GM04504 (cell line): ENCODE data around the gene KRT13.

Source experiments
- DNase-seq: peaks from one replicate; pipeline ENCODE4 v3.0.0-alpha.2; 2012; ENCODE audit warnings: low read depth

The KRT13 gene

GRCh38 chr17:41494524-41494923 is 10.9 kb downstream of the KRT13 start:
- DNase-seq = no peak

- no peak for DNase-seq
Measured at GRCh38 chr17:41492771-41493170, 12.6 kb downstream of the KRT13 start.

- no peak for DNase-seq
Measured at GRCh38 chr17:41492351-41492750, 13.1 kb downstream of the KRT13 start.

- DNase-seq = no peak
Measured at GRCh38 chr17:41491476-41491875, 13.9 kb downstream of the KRT13 start.

GRCh38 chr17:41490000-41490990 is 15.1 kb downstream of the KRT13 start:
- DNase-seq = no peak

- DNase-seq = no peak
Measured at GRCh38 chr17:41489531-41489930, 15.9 kb downstream of the KRT13 start, which contains the start of gene KRT36. KRT36 (minus strand) TSS chr17:41489910; CDS start chr17:41489864, 46 bp downstream.

- DNase-seq = no peak
Measured at GRCh38 chr17:41486809-41487530, 18.4 kb downstream of the KRT13 start.

- no peak for DNase-seq
Measured at GRCh38 chr17:41486316-41486715, 19.1 kb downstream of the KRT13 start.

- DNase-seq = no peak
Measured at GRCh38 chr17:41484920-41485904, 20.2 kb downstream of the KRT13 start.

- DNase-seq = no peak
Measured at GRCh38 chr17:41483991-41484826, 21.2 kb downstream of the KRT13 start.

GRCh38 chr17:41483531-41483930 is 21.9 kb downstream of the KRT13 start:
- no peak for DNase-seq

- no peak for DNase-seq
Measured at GRCh38 chr17:41481036-41481435, 24.4 kb downstream of the KRT13 start, which contains the start of gene KRT35. KRT35 (minus strand) TSS chr17:41481151; CDS start chr17:41481097, 54 bp downstream.

GRCh38 chr17:41480581-41480980 is 24.8 kb downstream of the KRT13 start:
- no peak for DNase-seq

GRCh38 chr17:41480136-41480535 is 25.3 kb downstream of the KRT13 start:
- DNase-seq = no peak

GRCh38 chr17:41478237-41478636 is 27.2 kb downstream of the KRT13 start:
- no peak for DNase-seq

- no peak for DNase-seq
Measured at GRCh38 chr17:41476866-41477815, 28.3 kb downstream of the KRT13 start.

GRCh38 chr17:41475421-41475820 is 30.0 kb downstream of the KRT13 start:
- no peak for DNase-seq

GRCh38 chr17:41474863-41475262 is 30.5 kb downstream of the KRT13 start:
- DNase-seq = no peak

- no peak for DNase-seq
Measured at GRCh38 chr17:41468346-41468745, 37.1 kb downstream of the KRT13 start.

- DNase-seq = no peak
Measured at GRCh38 chr17:41467561-41467960, 37.9 kb downstream of the KRT13 start.
